PFSK-1 (cell line): ENCODE measurements around the gene MAML2.

Experiments used
- FOXP2 ChIP-seq: optimal IDR thresholded peaks from 2 replicates; pipeline ENCODE3; 2011; ENCODE audit warnings: borderline replicate concordance, control low read depth, inconsistent platforms; ENCODE audit not compliant: insufficient read depth; ENCODE audit errors: extremely low read length, extremely low read depth
- POLR2AphosphoS5 ChIP-seq: IDR thresholded peaks from 2 replicates; pipeline ENCODE4 v1.6.1; 2012; ENCODE audit warnings: low read depth, mild to moderate bottlenecking, control low read depth, low read length, moderate library complexity
- REST ChIP-seq, 2 experiments: IDR thresholded peaks; 2 replicates each; pipeline versions ENCODE4 v1.6.1 to v1.8.0; 2011 to 2012; ENCODE audit warnings: low read depth in 2 of 2, low read length in 2 of 2, control low read depth in 1 of 2, inconsistent platforms in 1 of 2, mild to moderate bottlenecking in 1 of 2, moderate library complexity in 1 of 2; ENCODE audit not compliant: insufficient read depth in 1 of 2
- SIN3A ChIP-seq: IDR thresholded peaks from 2 replicates; pipeline ENCODE4 v1.6.1; 2012; ENCODE audit warnings: mild to moderate bottlenecking, low read length, moderate library complexity, borderline replicate concordance; ENCODE audit not compliant: insufficient read depth

GRCh38 chr11:96319898-96320656 is 22.9 kb downstream of the MAML2 start:
- no peak for TF ChIP-seq FOXP2
- TF ChIP-seq POLR2AphosphoS5, result no peak
- TF ChIP-seq REST (IDR thresholded peaks at IDR 0.05; ENCODE audit: insufficient read depth in 1 of 2, low read depth in 2 of 2, low read length in 2 of 2), result no peak
- TF ChIP-seq SIN3A, result no peak
